IPS-18c (cell line): Measurements from ENCODE around the gene GAB4.
"Not testable (repeated sequence)": the region's sequence is repeated elsewhere in the genome, so short reads cannot be mapped to it uniquely, and the experiment has no call there.

Source experiments
- H3K4me3 ChIP-seq: 2 replicates; pipeline ENCODE4 v1.7.0; 2013; ENCODE audit warnings: low read depth, mild to moderate bottlenecking, low read length, moderate library complexity; ENCODE audit not compliant: insufficient read depth
- H3K9me3 ChIP-seq: one replicate; pipeline ENCODE4 v1.6.1; 2013; ENCODE audit warnings: mild to moderate bottlenecking, low read length, moderate library complexity; ENCODE audit not compliant: control insufficient read depth, insufficient read depth

The GAB4 gene

GRCh38 chr22:17007852-17008731 lies at the start of gene GAB4:
Gene GAB4 (minus strand): TSS chr22:17008222. CDS start chr22:17008114, 108 bp downstream.
- Histone ChIP-seq H3K4me3 (peak within 1 kb of the TSS; percentile 38), H3K9me3 (peaks cover 6% of the 10 kb centered on the region)

- Histone ChIP-seq H3K9me3 (peaks cover 2% of the 10 kb centered on the region), H3K4me3 (no peak overlapping the region)
Observed at GRCh38 chr22:17056807-17057206, 48.8 kb upstream of the GAB4 start.

GRCh38 chr22:17056058-17056457 lies 48.0 kb upstream of the GAB4 start:
- peaks cover 2% of the 10 kb centered on the region for H3K9me3 ChIP-seq
- no peak overlapping the region for H3K4me3 ChIP-seq

GRCh38 chr22:17047656-17048055 lies 39.6 kb upstream of the GAB4 start:
- no peaks in the 10 kb centered on the region for H3K9me3 ChIP-seq
- H3K4me3 ChIP-seq, result no peak overlapping the region

GRCh38 chr22:17046566-17047348 lies 38.7 kb upstream of the GAB4 start:
- H3K4me3 ChIP-seq, result no peak overlapping the region
- no peaks in the 10 kb centered on the region for H3K9me3 ChIP-seq

GRCh38 chr22:17043521-17043920 lies 35.5 kb upstream of the GAB4 start:
- Histone ChIP-seq H3K9me3 (no peaks in the 10 kb centered on the region), H3K4me3 (no peak overlapping the region)

GRCh38 chr22:17036842-17037711 lies 29.1 kb upstream of the GAB4 start:
- H3K4me3 ChIP-seq, H3K9me3 ChIP-seq: not testable (repeated sequence)

- not testable (repeated sequence) for H3K4me3 ChIP-seq, H3K9me3 ChIP-seq
Observed at GRCh38 chr22:17035976-17036841, 28.2 kb upstream of the GAB4 start.

- Histone ChIP-seq H3K4me3 (no peak overlapping the region), H3K9me3 (no peaks in the 10 kb centered on the region)
Observed at GRCh38 chr22:17035246-17035645, 27.2 kb upstream of the GAB4 start.

- not testable (repeated sequence) for H3K9me3 ChIP-seq, H3K4me3 ChIP-seq
Observed at GRCh38 chr22:17034532-17034931, 26.5 kb upstream of the GAB4 start.

- not testable (repeated sequence) for H3K4me3 ChIP-seq, H3K9me3 ChIP-seq
Observed at GRCh38 chr22:17032277-17032676, 24.3 kb upstream of the GAB4 start.

- not testable (repeated sequence) for H3K4me3 ChIP-seq, H3K9me3 ChIP-seq
Observed at GRCh38 chr22:17024380-17024779, 16.4 kb upstream of the GAB4 start.

GRCh38 chr22:17015552-17015951 lies 7.5 kb upstream of the GAB4 start:
- H3K9me3 ChIP-seq, H3K4me3 ChIP-seq: not testable (repeated sequence)

GRCh38 chr22:17014101-17014440 lies 6.0 kb upstream of the GAB4 start:
- not testable (repeated sequence) for H3K9me3 ChIP-seq, H3K4me3 ChIP-seq

GRCh38 chr22:17013396-17014100 lies 5.5 kb upstream of the GAB4 start:
- Histone ChIP-seq H3K9me3 (peaks cover 3% of the 10 kb centered on the region), H3K4me3 (no peak overlapping the region)

GRCh38 chr22:17012267-17012666 lies 4.2 kb upstream of the GAB4 start:
- no peak overlapping the region for H3K4me3 ChIP-seq
- H3K9me3 ChIP-seq, result peaks cover 9% of the 10 kb centered on the region
